Fibroblast of the aortic adventitia (primary cell): ENCODE measurements around the gene ARHGAP6. TPM values are rescaled to one million over a fixed set of nuclear protein-coding genes. Genes with fewer than 3 reads are reported as not detected.
"Not testable (repeated sequence)": the region's sequence is repeated elsewhere in the genome, so short reads cannot be mapped to it uniquely, and the experiment has no call there.

Source experiments
- DNase-seq: peaks from one replicate; pipeline ENCODE4 v3.0.0-alpha.2; 2010; ENCODE audit warnings: low read depth
- H3K4me3 ChIP-seq: 2 replicates; pipeline ENCODE4 v1.5.1; 2011; ENCODE audit warnings: low read depth, mild to moderate bottlenecking, control low read depth, low read length, moderate library complexity
- total RNA-seq: library from RNA; depleted of rRNA; stranded (reverse); fragments of >200 nt; gene quantifications from 2 replicates; pipeline ENCODE4 v1.2.3, GENCODE V29; 2012; ENCODE audit warnings: low replicate concordance
- TF ChIP-seq, protein P1 (sequence below): IDR thresholded peaks from 2 replicates; pipeline ENCODE4 v1.5.1; 2011; ENCODE audit warnings: mild to moderate bottlenecking, low read length, control low read depth, inconsistent platforms; ENCODE audit not compliant: insufficient read depth

ARHGAP6 gene
- total RNA-seq, 1 donor, result 16.9 TPM

DNA sequence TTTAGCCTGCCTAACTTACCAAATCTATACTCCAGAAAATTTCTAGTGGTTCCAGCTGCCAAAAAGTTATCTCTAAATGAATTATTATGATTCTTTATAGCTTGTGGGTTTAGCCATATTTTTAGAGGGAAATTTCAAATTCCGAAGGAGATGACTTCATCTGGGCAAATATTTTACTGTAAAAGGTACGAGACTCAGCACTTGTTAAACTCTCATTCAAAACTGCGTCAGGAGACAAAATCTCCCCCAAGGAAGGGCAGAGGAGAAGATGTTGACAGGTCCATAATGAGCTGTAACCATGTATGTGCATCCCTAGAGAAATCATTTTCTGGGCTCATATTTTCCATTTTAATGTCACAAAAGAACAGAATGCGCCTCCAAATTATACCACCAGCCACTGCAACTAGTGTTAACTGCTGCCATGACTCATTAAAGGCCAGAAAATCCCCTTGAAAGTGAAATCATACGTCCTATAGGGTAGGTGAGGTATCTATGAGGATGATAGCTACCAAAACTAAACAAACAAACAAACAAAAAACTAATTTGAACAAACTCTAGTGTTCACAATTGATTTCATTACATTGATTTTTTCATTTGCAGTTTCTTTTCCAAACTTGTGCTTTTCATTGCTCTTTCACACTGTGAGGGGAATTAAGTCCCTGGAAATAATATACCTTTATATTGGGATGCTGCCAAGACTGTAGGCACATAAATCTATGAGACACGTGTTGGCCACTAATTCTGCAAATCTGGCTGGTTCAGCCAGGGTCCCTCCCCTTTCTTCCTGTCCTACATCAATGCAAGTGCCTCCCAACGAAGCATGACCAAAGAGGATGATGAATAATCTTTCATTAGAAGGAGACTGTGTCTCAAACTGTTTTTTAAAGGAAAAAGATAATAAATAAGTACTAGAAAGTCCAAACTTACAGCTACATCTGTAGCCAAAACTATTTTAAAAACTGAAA lies 85.8 kb downstream of the ARHGAP6 start:
- no peak overlapping the region for H3K4me3 ChIP-seq
- DNase-seq, result peak; percentile 17
- TF ChIP-seq, protein P1, sequence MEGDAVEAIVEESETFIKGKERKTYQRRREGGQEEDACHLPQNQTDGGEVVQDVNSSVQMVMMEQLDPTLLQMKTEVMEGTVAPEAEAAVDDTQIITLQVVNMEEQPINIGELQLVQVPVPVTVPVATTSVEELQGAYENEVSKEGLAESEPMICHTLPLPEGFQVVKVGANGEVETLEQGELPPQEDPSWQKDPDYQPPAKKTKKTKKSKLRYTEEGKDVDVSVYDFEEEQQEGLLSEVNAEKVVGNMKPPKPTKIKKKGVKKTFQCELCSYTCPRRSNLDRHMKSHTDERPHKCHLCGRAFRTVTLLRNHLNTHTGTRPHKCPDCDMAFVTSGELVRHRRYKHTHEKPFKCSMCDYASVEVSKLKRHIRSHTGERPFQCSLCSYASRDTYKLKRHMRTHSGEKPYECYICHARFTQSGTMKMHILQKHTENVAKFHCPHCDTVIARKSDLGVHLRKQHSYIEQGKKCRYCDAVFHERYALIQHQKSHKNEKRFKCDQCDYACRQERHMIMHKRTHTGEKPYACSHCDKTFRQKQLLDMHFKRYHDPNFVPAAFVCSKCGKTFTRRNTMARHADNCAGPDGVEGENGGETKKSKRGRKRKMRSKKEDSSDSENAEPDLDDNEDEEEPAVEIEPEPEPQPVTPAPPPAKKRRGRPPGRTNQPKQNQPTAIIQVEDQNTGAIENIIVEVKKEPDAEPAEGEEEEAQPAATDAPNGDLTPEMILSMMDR, result no peak

DNA sequence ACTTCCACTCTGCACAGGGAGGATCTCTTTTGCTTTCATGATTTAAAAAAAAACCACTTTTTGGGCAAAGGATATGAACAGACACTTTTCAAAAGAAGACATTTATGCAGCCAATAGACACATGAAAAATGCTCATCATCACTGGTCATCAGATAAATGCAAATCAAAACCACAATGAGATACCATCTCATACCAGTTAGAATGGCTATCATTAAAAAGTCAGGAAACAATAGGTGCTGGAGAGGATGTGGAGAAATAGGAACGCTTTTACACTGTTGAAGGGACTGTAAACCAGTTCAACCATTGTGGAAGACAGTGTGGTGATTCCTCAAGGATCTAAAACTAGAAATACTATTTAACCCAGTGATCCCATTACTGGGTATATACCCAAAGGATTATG lies 87.4 kb downstream of the ARHGAP6 start:
- DNase-seq, result not testable (repeated sequence)

DNA sequence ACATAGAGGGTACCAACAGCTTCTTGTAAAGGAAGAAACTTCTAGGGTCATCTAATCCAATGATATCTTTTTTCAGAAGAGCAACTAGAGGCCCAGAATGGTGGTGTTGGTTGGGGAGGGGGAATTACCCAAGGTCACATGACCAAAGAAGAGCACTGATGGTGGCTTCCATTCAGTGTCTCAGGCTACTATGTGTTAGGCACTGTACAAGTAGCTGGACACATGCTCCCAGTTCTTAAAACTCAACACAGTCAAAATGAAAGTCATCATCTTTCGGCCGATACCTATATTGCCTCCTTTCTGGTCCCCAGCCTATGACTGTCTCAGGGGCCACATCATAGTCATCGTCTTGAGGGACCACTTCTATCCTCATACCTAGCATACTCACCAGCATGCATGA lies 88.1 kb downstream of the ARHGAP6 start:
- DNase-seq, result no peak
- H3K4me3 ChIP-seq, result no peak overlapping the region
- TF ChIP-seq, protein P1, result no peak

More for the DNA sequence above, 87.4 kb downstream of the ARHGAP6 start:
- H3K4me3 ChIP-seq, result not testable (repeated sequence)

DNA sequence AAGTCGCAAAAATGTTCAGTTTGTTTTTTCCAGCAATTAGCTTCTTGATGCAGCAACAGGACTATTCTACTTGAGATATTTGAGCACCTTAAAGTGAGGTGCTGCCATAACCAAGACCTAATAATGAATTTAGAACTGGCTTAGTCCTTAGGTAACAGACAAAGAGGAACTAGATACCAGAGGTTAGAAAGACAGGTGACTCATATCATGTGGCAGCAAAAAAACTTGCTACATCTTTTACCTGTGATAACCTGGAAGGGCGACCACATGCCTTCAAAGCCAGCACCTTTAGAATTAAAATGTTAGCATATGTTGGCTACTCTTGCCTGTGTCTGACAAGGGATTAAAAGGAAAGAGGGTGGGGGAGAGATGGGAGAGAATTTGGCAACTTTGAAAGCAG lies 90.4 kb downstream of the ARHGAP6 start:
- no peak for DNase-seq
- TF ChIP-seq, protein P1, result no peak
- H3K4me3 ChIP-seq, result no peak overlapping the region

DNA sequence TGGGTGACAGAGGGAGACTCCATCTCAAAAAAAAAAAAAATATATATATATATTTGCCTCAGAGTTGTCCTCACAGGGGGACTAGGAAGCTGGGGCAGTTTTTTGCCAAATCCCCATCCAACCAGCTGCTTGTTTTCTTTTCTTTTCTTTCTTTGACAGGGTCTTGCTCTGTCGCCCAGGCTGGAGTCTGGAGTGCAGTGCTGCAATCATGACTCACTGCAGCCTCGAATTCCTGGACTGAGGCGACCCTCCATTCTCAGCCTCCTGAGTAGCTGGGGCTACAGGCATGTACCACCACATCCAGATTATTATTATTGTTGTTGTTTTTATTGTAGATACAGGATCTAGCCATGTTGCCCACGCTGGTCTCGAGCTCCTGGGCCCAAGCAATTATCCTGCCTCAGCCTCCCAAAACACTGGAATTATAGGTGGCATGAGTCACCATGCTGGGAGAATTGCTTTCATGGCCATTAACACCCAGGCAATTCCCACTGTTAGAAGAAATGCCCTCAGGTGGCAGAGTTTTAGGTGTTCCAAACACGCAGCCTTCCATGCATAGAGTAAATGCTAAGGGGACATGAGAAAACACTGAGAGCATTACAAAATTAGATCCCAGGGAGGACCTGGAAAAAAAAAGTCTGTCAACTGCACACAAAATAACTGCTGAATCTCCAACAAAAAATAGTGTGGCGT lies 98.0 kb downstream of the ARHGAP6 start:
- no peak for DNase-seq
- TF ChIP-seq, protein P1, result no peak
- H3K4me3 ChIP-seq, result no peak overlapping the region

DNA sequence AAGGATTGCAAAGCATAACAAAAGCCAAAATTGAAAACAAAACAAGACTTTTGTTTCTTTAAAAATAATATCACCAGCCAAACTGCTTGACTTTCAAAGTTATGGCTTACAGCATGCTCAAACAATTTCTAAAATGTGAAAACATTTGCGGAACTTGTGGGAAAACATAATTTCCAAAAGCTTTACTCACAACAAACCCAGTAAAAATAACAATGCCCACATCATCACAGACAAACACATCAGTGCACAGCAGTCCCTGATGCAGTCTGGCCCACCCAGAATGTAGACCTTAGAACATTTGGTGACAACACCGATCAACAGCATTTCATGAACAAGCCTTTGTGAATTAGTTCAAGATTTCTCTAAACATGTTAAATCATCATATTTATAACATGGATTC lies 98.9 kb downstream of the ARHGAP6 start:
- TF ChIP-seq, protein P1, result no peak
- no peak for DNase-seq
- H3K4me3 ChIP-seq, result no peak overlapping the region

DNA sequence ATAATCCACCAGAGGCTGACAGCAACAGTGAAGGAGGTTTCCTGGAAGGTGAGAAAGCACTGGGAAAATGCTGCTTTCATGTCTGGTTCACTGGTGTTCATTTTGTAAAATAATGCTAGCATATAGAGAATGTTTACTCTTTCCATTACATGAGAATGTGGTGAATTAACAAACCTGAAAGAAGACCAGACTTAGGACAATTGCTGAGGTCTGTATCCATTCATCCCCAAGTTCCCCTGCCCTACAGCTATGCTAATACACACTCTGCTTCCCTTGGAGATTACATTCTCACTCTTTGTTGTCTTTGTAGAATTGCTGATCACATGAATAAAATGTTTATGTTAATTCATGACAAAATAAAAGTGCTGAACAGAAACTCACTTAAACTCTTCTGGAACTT lies 99.5 kb downstream of the ARHGAP6 start:
- DNase-seq, result no peak
- no peak overlapping the region for H3K4me3 ChIP-seq
- TF ChIP-seq, protein P1, result no peak
